HG03159 (cell line): ENCODE measurements around the gene HPF1.
"Not testable (repeated sequence)": the region's sequence is repeated elsewhere in the genome, so short reads cannot be mapped to it uniquely, and the experiment has no call there.

Experiments
- ATAC-seq: cut with Tn5 transposase; IDR thresholded peaks from one replicate; pipeline ENCODE4 v1.9.1; 2021; ENCODE audit warnings: mild to moderate bottlenecking, moderate library complexity; ENCODE audit not compliant: unreplicated experiment

The HPF1 gene

DNA sequence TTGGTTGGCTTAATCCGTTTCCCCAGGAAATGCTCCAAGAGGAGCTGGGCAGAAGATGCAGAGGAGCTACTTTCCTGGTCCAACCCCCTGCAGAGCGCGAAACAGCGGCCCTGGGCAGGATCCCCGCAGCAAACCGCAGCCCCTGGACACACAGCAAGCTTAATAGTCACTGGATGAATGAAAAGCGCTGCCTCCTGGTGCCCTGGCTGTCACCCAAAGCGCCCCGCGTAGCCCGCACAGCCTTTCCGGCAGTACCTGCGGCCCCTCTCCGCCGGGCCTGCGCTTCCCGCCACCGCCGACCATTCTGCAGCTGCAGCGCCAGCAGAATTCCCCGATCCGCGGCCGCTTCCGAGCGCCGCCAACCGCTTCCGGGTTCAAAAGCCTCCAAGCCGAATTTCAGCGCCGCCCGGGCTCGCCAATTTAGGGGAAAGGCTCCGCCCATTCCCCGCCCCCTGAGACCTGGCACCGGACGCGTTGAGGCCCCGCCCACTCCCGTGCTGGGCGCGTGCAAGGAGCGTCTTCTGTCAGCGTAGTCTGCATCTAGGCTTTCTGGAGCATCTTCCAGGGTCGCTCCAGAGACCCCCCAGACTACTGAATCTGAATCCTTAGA lies at the start of gene HPF1:
Gene HPF1, minus strand, starts transcription at position 370 of the 610 bp plus-strand sequence. Its CDS starts 67 bp downstream, at position 303.
- peak; percentile 95 for ATAC-seq

DNA sequence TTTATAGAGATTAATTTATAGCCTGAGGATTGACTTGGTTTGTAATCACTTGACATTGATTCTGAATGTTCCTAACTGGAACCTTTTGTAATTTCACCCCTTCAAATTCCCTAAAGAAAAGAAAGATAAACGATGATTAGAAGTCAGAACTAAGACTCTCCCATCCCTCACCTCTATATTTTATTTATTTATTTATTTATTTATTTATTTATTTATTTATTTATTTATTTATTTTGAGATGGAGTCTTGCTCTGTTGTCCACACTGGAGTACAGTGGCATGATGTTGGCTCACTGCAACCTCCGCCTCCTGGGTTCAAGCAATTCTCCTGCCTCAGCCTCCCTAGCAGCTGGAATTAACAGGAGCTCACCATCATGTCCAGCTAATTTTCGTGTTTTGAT lies 49.0 kb upstream of the HPF1 start:
- ATAC-seq: not testable (repeated sequence)

DNA sequence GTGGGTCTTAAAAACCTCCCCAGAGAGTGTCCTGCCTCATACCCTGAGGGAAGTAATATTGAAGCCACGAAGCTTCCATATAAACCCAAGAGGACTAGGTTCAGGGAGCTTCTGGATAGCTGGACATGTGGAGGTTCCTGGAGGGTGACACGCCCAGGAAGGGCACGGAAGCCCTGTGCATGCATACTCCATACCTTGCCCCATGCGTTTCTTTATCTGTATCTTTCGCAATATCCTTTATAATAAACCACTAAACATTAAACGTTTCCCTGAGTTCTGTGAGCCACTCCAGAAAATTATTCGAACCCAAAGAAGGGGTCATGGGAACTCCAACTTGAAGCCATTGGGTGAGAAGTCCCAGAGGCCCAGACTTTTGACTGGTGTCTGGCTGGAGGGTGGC lies 45.7 kb upstream of the HPF1 start:
- ATAC-seq: no peak

DNA sequence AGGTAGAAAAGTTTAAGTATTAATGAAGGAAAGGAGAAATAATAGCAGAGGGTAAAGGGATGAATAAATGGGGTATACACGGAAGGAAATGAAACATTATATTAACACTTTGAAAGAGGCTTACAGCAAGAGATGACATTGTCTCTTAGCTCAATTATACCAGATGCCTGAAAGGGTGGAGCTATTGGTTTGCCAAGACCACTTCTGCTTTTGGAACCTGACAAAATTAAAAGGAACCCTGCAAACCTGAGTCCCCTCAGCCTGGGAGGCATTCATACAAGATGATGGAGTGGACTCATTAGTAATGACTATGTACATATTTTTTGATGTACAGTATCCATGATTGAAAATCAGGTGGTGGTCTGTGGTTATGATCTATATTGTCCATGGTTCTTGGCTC lies 45.1 kb upstream of the HPF1 start:
- no peak for ATAC-seq

DNA sequence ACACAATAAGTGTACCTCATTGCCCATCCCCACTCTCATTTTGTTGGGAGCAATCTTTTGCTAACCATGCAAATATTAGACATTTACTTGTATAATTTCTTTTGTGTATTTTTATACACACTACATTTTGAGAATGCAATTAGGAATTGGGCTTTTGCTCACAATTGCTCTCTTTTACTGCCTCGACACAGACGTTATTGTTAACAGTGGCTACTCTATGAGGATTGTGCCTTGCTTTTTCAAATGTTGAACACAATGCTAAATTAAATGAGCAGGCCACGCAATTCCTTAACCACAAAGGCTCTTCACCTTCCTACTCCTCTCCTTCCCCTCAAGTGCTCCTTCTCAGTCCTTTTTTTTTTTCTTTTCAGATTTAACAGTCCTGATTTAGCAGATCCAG lies 42.8 kb upstream of the HPF1 start:
- no peak for ATAC-seq

DNA sequence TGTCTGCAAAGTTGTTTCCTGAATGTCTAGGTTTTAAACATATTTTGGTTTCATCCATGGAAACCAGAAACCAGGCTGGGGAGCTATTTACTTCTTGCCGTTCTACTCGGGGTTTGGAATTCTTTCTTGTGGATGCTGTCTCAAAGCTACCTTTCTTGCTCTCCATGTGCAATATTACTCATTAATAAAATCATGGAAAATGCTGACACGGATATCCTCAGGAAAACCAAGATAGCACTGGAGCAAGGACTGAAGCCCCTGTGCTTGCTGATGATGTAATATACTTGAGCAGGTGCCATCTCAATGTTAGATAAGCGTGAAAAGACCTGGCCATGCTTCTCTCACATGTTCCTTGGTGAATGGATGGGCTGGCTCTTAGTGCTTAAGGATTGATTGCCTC lies 41.5 kb upstream of the HPF1 start:
- ATAC-seq: no peak

DNA sequence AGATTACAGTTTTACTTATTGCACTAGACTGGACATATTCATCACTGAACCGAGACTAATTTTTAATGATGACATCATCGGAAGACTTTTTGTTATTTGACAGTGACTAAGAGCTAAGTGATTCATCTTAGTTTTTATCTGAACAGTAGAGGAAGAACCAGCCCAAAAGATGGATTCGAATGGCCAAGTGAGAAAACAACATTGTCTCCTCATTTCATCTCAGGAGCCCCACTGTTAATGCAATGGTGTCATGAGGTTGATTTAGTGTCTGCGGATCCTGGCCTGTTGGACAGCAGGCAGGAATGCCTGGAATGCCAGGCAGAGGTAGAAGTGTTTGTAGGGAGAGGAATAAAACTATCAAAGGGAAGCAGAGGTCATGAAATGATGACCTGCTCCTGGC lies 37.8 kb upstream of the HPF1 start:
- ATAC-seq: no peak

DNA sequence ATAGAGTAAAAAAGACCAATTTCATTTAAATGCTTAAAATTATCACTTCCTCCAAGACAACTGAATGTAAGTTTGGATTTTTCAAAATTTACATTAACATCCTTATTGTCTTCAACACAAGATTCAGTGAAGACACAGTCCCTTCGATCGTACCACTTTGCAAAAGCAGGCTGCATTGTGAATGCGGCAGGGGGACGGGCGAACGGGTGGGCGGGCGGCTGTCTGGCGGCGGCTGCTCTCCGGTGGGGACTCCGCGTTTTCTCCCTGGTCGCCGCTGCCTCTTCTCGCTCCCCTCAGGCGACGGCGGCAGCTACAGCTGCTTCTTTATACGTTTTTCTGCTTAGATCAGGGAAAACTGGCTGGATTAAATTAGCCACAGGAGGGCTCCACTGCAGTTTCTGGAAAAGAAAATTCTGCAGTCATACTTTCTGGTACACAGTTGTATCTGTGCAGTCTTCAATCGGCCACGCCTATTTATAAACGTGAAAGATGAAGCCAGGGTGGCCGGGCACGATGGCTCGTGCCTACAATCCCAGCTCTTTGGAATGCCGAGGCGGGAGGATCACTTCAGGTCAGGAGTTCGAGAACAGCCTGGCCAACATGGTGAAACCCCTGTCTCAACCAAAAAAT lies 33.9 kb upstream of the HPF1 start:
- ATAC-seq: peak; percentile 41

DNA sequence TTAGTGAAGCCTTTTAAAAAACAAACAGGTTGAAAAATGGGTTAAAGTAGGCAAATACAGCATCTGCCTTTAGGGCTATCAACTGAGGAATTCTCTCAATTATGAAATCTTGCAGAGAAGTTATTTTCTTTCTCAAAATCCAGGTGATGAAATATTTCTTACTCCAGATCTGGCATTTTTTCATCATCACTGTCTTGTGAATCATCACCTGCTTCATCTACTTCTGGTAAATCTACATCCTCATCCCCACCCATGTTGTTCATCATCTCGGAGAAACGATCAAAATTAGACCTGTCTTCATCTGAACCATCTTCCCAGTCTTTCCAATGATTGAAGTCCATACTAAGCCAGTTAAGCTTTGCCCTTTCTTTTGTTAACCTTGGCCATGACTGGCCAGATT lies 33.3 kb upstream of the HPF1 start:
- no peak for ATAC-seq

DNA sequence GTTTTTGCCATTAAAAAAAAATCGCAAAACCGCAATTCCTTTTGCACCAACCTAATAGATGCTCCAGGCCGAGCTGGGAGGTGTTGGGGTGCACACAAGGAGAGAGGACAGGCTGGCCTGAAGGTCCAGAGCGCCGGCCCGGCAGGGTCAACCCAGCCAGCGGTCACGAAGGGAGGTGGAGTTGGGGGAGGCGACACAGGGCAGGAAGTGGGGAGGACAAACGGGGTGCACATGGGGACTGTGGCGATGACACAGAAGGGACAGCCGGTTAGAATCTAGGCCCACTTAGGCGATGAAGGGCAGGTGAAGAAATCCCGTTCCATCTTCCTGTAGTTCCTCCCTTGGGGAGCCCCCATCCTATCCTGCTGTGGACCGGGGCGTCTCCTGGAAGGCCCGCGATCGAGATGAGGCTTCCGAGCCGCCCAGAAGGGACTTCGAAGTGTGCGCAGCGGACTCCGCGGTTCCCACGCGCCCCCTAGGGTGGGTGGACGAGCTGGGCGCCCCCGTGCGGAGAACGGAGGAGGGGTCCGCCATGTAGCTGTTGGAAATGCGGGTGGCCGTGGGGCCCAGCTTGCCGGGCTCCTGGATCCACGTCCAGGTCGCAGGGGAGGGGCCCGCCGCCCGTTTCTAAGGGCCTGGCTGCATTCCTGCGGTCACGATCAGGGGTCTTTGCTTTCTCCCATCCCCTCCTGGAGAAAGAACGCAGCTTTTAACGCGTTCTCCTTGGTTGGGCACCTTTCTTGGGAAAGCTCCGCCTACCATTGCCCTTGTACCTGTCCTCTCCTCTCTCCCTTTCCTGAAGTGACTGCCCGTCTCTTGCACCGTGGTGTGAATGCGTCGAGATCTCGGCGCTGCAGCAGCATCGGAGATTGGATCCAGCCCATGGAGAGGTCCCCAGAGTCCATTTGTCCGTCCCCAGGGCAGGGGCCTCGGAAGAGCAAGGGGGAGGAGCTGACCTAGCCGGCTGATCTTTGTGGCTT lies 17.0 kb upstream of the HPF1 start:
- ATAC-seq: no peak

DNA sequence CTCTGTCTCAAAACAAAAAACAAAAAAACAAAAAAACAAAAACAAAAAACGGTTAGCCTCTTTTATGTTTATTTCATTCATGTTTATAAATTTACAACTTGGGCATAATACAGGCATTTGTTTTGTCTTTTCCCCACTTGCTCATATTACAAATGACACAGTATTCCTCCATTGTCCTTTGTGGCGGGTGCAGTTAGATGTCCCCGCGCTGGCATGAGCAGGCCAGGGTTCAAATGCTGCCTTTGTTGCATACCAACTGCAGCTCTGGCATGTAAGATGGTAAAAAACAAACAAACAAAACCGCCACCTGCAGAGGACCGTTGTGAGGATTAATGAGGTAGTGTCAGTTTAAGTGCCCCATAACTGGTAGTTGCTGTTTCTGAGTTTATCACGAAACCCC lies 16.1 kb upstream of the HPF1 start:
- no peak for ATAC-seq

DNA sequence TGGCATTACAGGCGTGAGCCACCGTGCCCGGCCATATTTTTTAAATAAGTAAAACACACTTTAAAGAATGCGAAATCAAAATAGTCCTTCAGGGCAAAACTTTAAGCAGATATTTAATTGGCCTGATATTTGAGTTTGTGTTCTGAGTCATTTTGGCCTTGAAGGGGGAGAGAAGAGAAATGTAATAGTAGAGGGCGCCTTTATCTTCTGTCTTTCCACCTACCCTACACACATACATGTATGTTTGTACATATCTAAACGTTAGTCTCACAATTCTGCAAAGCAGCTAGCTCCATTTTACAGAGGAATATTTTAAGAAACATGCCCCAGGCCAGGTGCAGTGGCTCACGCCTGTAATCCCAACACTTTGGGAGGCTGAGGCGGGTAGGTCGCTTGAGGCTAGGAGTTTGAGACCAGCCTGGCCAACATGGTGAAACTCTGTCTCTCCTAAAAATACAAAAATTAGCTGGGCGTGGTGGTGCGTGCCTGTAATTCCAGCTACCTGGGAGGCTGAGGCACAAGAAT lies 13.9 kb upstream of the HPF1 start:
- ATAC-seq: not testable (repeated sequence)

DNA sequence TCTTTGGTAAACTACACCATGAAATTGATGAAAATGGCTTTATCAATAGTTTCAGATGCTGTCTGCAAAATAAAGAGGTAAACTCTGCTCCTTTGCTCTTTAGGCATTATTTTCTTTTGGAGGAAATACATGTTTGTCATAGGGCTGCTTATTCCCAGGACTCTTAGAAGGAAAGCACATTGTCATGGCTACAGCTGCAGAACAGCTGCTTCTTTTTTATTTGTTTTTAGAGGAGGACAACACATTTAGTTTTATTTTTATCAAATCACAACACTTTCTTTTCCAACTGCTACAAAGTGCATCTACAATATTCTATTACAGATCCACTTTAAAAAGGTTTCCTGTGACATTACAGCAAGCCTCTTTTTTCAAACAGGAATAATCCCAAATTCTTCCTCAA lies 12.7 kb upstream of the HPF1 start:
- no peak for ATAC-seq

DNA sequence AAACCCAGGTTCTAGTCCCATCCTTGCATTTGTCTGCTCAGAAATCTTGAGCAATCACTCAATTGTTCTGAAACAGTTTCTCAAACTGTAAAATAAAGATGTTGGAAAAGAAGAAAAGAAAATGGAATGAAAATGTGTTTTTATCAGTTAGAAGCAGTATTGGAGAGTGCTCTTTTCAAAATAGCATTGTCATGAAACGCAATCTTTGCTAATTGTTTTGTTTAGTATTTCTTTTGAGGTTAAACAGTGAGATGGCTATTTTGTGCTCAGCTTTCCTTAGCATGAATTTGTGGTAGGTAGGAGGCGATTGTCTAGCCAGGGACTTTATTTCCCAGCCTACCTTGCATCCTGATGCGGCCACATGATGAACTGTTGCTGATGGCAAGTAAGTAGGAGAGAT lies 10.6 kb upstream of the HPF1 start:
- ATAC-seq: no peak

DNA sequence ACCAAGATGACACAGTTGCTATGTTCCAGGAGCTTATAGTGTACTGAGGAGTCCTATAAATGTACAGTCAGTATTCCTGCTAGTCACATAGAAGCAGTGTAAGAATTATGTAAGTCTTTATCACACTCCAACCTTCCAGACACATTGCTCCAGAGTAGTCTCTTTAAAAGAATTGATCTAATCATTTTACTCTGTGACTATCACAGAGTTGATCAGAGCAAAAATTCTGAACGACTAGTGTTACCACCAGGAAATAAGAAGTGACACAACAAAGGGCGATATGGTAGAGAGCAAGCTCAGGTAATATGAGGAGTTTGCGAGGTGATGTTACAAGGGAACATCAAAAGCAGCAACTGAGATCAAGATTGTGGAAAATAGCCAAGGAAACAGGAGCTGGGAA lies 9.0 kb upstream of the HPF1 start:
- no peak for ATAC-seq

DNA sequence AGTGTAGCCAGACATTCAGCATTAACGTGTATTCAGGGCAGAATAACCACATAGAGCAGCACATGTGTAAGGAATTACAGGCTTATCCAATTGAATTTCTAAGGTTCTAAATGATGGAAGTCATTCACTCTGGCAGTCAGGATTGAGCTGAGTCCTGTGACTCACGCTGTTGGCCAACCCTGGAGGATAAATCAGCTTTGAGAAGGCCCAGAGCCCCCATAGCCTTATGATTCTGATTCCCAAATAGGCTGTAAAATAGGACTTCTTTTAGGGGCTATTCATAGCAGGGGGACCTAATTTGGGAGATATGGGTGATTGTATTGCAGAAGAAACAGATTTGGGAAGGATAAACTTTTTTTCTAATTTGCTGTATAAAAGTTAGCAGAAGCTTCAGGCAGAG lies 8.1 kb upstream of the HPF1 start:
- ATAC-seq: no peak

DNA sequence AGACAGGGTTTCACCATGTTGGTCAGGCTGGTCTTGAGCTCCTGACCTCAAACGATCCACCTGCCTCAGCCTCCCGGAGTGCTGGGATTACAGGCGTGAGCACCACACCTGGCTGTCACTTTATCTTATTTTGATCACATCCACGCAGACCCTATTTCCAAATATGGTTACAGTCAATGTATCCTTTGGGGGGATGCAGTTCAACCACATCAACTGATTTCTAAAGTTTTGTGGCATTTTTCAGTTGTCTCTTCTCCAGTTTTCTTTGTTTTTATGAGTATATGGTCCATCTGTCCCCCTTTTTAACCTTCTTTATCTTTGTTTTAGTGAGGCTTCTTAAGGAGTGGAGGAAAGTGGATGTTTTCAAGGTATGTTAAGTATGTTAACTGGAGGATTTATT lies 4.1 kb upstream of the HPF1 start:
- no peak for ATAC-seq

DNA sequence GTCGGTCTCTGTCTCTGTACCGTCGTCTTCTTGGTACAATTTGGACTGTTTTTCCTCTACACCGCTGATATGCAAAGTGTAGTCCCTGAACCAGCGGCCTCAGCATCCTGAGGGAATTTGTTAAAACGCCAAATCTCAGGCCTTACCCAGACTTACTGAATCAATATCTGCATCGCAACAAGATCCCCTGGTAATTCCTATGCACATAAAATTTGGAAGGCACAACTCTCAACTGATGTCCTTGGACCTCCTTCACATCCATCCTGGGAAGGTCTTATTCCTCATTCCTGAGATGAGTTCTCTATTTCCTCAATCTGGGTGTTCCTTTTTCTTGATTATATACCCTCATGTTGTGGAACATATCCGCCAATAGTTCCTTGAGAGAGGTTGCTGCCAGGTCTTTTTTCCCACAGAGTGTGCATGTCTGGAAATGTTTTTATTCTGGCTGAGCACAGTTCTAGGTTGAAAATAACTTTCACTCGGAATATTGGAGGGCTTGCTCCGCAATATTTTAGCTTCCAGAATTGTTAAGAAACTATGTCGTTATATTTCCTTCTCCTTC lies 738 bp upstream of the HPF1 start:
- no peak for ATAC-seq

DNA sequence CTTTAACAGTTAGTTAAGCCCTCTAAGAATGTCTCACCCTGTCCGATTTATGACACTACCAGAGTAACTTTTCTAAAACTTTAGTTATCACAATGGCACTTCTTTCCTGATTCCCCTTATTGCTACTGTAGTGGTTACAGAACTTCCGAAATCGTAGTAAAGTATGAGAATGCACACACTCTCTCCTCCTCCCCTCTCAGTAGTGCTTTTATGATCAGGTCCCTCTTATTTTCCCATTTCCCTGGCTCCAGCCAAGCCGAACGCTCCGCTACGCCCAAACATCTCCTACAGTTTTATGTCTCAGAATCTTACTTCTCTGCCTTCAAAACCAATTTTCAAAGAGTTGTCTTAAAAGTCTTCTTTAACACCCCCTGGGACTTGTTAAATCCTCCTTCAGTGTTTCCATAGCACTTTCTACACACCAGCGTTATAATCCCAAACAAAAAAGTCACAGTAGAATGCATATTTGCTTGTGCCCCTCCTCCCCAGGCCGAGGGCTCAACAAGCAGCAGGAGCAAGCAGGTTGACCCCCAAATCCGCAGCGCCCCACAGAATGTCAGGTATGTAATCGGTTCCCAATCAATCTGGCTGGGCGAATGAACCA lies 671 bp downstream of the HPF1 start:
- ATAC-seq: peak; percentile 22

DNA sequence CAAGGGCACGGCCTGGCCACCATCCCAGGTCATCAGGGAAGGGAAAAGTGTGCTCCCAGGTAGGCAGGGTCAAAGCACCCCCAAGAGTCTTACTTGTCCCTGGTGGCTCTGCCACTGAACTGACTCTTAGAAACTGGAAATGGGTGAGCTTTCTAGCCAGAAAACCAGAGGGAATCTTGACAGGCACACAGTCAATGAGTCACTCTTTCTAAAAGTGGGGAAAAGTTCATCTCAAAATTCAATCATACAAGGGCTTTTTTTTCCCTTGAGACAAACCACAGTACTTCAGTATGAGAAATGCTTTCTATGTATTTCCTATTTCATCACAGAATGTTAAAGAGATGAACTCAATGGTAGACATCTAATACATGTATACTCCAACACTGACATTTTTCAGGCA lies 12.5 kb downstream of the HPF1 start:
- no peak for ATAC-seq

DNA sequence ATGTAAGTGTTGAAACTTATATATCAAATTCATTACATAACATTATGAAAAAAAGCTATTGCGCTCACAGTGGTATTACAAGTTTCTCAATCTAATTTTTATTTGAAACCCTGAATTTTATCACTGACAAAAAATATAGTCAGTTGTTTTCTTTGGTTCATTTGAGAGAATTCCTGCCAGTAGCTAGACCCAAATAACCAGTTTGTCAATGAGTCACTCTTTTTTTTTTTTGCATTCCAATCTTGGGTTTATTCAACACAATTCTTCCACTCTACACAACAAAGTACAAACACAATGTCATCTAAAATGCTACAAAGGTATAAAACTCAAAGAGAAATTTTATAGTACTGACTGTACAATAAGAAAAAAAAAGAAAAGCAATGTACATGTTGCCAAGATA lies 13.1 kb downstream of the HPF1 start:
- no peak for ATAC-seq
